Fibroblast of skin of right biceps (primary cell): ENCODE measurements around the gene IPPK.

ENCODE experiments used
- DNase-seq: peaks from one replicate; pipeline ENCODE4 v3.0.0-alpha.2; 2013

IPPK gene

GRCh38 chr9:92669890-92670708 is at the start of gene IPPK:
Gene IPPK (minus strand): TSS chr9:92670131. CDS start chr9:92669988, 143 bp downstream.
- DNase-seq, result peak; percentile 99

- no peak for DNase-seq
Measured at GRCh38 chr9:92719028-92719647, 49.2 kb upstream of the IPPK start.

- DNase-seq, result no peak
Measured at GRCh38 chr9:92718086-92719001, 48.4 kb upstream of the IPPK start.

- no peak for DNase-seq
Measured at GRCh38 chr9:92717201-92718085, 47.5 kb upstream of the IPPK start.

GRCh38 chr9:92716557-92716956 is 46.6 kb upstream of the IPPK start:
- DNase-seq, result peak; percentile 36

GRCh38 chr9:92715488-92716231 is 45.7 kb upstream of the IPPK start:
- DNase-seq, result no peak

GRCh38 chr9:92714787-92715487 is 45.0 kb upstream of the IPPK start:
- DNase-seq, result no peak

GRCh38 chr9:92714016-92714415 is 44.1 kb upstream of the IPPK start:
- DNase-seq, result no peak

- DNase-seq, result no peak
Measured at GRCh38 chr9:92713528-92713927, 43.6 kb upstream of the IPPK start.

GRCh38 chr9:92712767-92713166 is 42.8 kb upstream of the IPPK start:
- DNase-seq, result no peak

GRCh38 chr9:92711844-92712243 is 41.9 kb upstream of the IPPK start:
- DNase-seq, result no peak

- DNase-seq, result no peak
Measured at GRCh38 chr9:92711146-92711545, 41.2 kb upstream of the IPPK start.

GRCh38 chr9:92710368-92710767 is 40.4 kb upstream of the IPPK start:
- no peak for DNase-seq

- DNase-seq, result no peak
Measured at GRCh38 chr9:92709954-92710353, 40.0 kb upstream of the IPPK start.

- DNase-seq, result no peak
Measured at GRCh38 chr9:92709240-92709639, 39.3 kb upstream of the IPPK start.

- DNase-seq, result no peak
Measured at GRCh38 chr9:92707530-92707929, 37.6 kb upstream of the IPPK start.

- no peak for DNase-seq
Measured at GRCh38 chr9:92706218-92706940, 36.4 kb upstream of the IPPK start.

GRCh38 chr9:92704528-92704927 is 34.6 kb upstream of the IPPK start:
- DNase-seq, result no peak

GRCh38 chr9:92696619-92697018 is 26.7 kb upstream of the IPPK start:
- DNase-seq, result no peak

- DNase-seq, result no peak
Measured at GRCh38 chr9:92686954-92687353, 17.0 kb upstream of the IPPK start.
